NB4 (cell line): Measurements from ENCODE around the gene ENPP1.

Experiments used
- DNase-seq: peaks from one replicate; pipeline ENCODE4 v3.0.0; 2010; ENCODE audit warnings: low read depth
- H3K4me3 ChIP-seq: one replicate; pipeline ENCODE4 v1.5.1; 2011; ENCODE audit warnings: mild to moderate bottlenecking, low read depth, low read length, moderate library complexity
- MAX ChIP-seq: IDR thresholded peaks from 2 replicates; pipeline ENCODE4 v1.6.1; 2011; ENCODE audit warnings: low read depth, low read length
- MYC ChIP-seq: IDR thresholded peaks from 2 replicates; pipeline ENCODE4 v1.6.1; 2011; ENCODE audit warnings: low read depth, low read length
- POLR2A ChIP-seq: IDR thresholded peaks from 2 replicates; pipeline ENCODE4 v1.6.1; 2011; ENCODE audit warnings: mild to moderate bottlenecking; ENCODE audit not compliant: insufficient read length; ENCODE audit errors: extremely low read depth
- TF ChIP-seq, protein P1 (sequence below): IDR thresholded peaks from one replicate; pipeline ENCODE4 v1.5.1; 2012; ENCODE audit warnings: low read depth, low read length

ENPP1 gene

DNA sequence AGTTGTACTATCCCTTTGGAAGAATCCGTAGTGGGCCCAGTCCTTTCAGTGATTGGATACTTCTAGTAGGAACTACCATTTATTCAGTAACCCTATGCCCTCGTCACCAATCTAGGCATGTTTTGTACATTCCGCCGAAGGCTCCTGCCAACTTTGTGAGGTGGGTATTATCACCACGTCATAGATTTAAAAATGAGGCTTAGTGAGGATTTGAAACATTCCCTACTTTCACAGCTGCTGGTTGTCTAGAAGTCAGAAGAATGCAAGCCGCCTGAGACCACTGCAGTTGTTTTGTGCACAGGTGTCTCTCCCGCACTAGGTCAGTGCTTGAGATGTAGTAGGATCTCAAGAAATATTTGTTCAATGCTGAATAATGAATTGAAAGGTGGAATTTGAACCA is 32.6 kb downstream of the ENPP1 start:
- TF ChIP-seq, protein P1, sequence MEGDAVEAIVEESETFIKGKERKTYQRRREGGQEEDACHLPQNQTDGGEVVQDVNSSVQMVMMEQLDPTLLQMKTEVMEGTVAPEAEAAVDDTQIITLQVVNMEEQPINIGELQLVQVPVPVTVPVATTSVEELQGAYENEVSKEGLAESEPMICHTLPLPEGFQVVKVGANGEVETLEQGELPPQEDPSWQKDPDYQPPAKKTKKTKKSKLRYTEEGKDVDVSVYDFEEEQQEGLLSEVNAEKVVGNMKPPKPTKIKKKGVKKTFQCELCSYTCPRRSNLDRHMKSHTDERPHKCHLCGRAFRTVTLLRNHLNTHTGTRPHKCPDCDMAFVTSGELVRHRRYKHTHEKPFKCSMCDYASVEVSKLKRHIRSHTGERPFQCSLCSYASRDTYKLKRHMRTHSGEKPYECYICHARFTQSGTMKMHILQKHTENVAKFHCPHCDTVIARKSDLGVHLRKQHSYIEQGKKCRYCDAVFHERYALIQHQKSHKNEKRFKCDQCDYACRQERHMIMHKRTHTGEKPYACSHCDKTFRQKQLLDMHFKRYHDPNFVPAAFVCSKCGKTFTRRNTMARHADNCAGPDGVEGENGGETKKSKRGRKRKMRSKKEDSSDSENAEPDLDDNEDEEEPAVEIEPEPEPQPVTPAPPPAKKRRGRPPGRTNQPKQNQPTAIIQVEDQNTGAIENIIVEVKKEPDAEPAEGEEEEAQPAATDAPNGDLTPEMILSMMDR, result no peak
- TF ChIP-seq MYC, result no peak
- TF ChIP-seq POLR2A, result no peak
- no peak for TF ChIP-seq MAX
- no peak overlapping the region for H3K4me3 ChIP-seq
- no peak for DNase-seq

DNA sequence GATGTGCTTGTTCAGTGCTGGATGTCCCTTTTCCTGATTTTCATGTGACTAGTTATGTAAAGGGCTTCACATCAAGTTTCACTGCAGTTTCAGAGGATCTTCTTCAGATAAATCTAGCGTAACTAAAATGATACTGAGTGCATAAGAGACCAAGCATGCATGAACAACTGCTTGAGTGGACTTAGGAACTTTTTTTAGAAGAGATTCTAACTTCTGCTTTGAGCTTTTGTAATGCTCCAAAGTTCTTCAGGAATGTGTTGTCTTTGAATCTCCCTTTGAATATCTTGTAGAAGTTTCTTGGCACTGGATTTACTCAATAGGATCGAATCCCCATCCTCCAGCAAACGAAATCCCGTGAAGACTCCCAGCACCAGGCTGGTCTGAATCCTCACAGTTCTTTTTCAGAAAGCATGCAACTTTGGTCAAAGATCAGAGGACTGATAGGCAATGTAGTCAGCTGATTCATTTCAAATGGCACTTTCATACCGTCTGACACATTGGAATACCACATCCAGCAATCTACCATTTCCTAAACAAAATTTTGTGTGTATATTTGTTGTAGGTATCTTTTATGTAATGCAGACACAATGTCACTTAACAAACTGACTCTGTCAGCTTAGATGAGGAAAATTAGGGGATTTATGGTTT is 33.2 kb downstream of the ENPP1 start:
- no peak overlapping the region for H3K4me3 ChIP-seq
- TF ChIP-seq MAX, result no peak
- TF ChIP-seq POLR2A, result no peak
- no peak for TF ChIP-seq MYC
- TF ChIP-seq, protein P1, result no peak
- no peak for DNase-seq

DNA sequence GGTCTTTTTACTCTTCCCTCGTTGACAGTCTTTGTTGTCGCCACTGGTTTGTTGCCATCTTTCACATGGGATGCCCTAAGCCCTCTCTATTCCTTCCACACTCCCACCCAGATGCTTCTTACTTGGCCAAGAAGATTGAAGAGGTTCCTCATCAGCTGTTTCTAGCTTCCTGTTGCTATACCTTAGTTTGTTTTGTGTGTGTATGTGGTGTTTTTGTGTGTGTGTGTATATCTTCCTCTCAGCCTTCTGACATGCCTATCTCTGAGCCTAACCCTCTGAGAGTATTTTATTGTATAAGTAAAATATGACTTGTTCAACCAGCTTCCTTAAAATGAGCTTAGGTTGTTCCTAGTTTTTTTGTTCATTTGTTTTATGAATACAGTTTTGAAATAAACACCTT is 35.9 kb downstream of the ENPP1 start:
- no peak for DNase-seq
- no peak for TF ChIP-seq MYC
- TF ChIP-seq MAX, result no peak
- TF ChIP-seq, protein P1, result no peak
- no peak for TF ChIP-seq POLR2A
- no peak overlapping the region for H3K4me3 ChIP-seq

- no peak for TF ChIP-seq POLR2A
- TF ChIP-seq, protein P1, result no peak
- TF ChIP-seq MAX, result no peak
- no peak for TF ChIP-seq MYC
- no peak overlapping the region for H3K4me3 ChIP-seq
- DNase-seq, result no peak
Observed at GRCh38 chr6:131844243-131844841, 36.5 kb downstream of the ENPP1 start.

- DNase-seq, result no peak
- TF ChIP-seq MYC (no peak), MAX (no peak), POLR2A (no peak)
- TF ChIP-seq, protein P1, result no peak
- H3K4me3 ChIP-seq, result no peak overlapping the region
Observed at GRCh38 chr6:131846023-131846663, 38.3 kb downstream of the ENPP1 start.
